Measurements from ENCODE around the gene ADIPOR2. TPM values are rescaled to one million over a fixed set of nuclear protein-coding genes. Genes with fewer than 3 reads are reported as not detected.
"Not testable (repeated sequence)": the region's sequence is repeated elsewhere in the genome, so short reads cannot be mapped to it uniquely, and the experiment has no call there.

The ADIPOR2 gene
- total RNA-seq, 1 donor from 2014 or later = 23.2 TPM

DNA sequence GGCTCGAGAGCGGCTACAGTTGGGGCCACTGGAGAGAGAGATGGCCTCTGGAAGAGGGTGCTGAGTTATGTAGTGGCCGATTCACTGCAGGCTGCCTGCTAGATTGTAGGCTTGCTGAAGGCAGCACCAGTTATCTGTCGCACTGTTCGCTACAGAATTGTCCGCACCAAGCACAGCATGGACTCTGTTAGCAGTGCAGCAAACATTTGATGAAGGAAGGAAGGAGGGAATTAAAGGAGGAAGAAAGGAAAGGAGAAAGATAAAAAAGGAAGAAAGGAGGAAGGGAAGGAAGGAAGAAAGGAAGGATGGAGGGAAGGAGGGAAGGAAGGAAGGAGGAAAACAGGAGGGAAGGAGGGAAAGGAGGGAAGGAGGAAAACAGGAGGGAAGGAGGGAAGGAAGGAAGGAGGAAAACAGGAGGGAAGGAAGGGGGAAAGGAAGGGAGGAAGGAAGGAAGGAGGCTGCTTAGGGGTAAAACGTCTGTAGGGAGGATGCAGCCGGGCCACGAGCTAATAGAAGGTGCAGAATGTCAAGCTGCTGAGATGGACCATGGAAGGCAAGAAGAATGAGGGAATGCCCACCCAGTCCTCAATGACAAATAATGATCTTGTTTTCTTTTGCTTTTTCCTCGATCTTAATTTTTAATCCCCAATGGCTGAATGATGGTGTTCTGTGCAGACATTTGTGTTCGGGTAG, 27.3 kb upstream of the ADIPOR2 start:
- DNase-seq (ENCODE audit: low spot score in 2 of 2) (no peak), FAIRE-seq (no peak)

DNA sequence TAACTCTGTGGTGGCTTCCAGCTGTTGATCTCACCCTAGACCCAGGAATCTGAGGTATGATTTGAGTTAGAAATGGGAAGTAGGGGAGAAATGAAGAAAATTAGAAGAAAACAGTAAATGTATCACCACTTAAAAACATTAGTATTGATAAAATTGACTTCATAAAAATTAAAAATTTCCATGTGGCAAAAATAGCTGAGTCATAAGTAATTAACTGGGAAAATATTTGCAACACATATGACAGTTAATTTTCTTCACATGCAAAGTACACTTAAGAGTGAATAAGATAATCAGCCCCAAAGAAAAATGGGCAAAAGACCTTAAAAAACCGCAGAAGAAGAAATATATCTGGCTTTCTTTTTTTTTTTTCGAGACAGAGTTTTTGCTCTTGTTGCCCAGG, 25.5 kb upstream of the ADIPOR2 start:
- FAIRE-seq (no peak), DNase-seq (ENCODE audit: low spot score in 2 of 2) (no peak)

- DNase-seq (ENCODE audit: low spot score in 2 of 2) (no peak), FAIRE-seq (no peak)
Observed at GRCh38 chr12:1666215-1666614, 24.7 kb upstream of the ADIPOR2 start.

DNA sequence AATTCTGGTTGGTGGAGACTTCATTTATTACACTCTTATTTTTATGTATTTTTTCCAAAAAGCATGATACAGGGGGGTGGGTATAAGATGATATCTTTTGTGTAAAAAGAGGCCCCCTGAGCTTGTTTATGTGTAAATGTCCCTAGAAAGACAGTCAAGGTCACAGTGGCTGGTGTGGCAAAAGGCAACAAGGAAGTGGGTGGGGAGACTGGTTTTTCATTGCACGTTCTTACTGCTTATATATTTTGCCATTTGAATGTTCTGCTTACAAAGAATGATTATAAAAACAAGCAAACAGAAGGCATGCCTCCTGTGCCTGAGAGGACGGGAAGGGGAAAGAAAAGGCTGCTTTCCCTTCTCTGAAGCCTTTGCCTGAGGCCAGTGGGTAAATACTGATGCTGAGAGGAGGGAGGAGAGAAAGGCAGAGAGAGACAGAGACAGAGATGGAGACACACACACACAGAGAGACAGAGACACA, 24.1 kb upstream of the ADIPOR2 start:
- FAIRE-seq (no peak), DNase-seq (ENCODE audit: low spot score in 2 of 2) (no peak)

DNA sequence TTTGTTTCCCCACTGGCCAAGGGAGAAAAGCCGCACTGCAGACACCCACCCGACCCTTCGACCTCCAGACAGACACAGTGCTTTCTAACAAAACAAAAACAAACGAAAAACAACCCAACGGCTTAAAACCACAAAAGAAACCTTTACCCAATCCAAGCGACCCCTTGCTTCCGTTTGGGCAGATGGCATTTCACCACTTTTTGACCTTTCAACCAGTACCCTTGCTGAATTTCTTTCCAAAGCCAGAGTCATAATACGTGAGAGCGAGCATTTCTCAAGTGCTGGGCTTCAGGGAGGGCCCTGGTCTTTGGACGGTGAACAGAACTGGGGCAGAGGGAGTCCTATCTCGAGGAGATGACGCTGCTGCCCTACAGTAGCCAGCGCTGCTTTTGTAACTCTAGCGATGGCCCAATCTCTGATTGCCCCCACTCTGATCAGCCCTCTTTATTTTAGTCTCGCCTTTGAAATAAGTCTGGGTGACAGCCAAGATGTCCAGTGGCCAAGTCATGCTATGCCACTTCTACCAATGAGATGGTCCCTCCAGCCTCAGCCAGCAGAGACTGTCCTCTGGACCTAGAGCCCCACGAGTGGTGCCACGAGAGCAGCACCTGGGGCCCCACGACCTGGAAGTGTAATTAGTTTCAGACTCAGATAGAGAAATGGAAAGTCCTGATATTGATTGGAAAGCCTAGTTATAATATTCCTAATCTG, 21.9 kb upstream of the ADIPOR2 start:
- FAIRE-seq = no peak

GRCh38 chr12:1670358-1671268, 20.3 kb upstream of the ADIPOR2 start:
- no peak for FAIRE-seq
- no peak for DNase-seq (ENCODE audit: low spot score in 2 of 2)

More for the DNA sequence above, 21.9 kb upstream of the ADIPOR2 start:
- DNase-seq (ENCODE audit: low spot score in 2 of 2) = no peak

- DNase-seq (ENCODE audit: low spot score in 2 of 2) (no peak), FAIRE-seq (no peak)
Observed at GRCh38 chr12:1676043-1676442, 14.8 kb upstream of the ADIPOR2 start.

- DNase-seq (ENCODE audit: low spot score in 2 of 2) (no peak), FAIRE-seq (no peak)
Observed at GRCh38 chr12:1680804-1681492, 9.9 kb upstream of the ADIPOR2 start.

DNA sequence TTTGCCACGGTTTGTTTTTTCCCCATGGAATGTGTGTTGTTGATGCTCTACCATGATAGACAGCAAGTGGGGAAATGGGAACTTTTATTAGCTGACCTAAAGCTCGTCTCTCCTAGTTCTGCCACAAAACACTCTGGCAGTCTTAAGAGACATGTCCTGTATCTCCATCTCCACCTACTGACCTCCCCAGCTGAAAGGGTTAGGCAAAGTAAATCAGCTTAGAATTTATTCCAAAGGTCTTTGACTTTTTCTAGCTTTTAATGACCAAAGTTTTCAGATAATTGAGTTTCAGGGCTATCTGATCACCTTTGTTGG, 9.4 kb upstream of the ADIPOR2 start:
- no peak for FAIRE-seq
- DNase-seq (ENCODE audit: low spot score in 2 of 2) = no peak

GRCh38 chr12:1688086-1688710, 2.7 kb upstream of the ADIPOR2 start:
- no peak for DNase-seq (ENCODE audit: low spot score in 2 of 2)
- no peak for FAIRE-seq

DNA sequence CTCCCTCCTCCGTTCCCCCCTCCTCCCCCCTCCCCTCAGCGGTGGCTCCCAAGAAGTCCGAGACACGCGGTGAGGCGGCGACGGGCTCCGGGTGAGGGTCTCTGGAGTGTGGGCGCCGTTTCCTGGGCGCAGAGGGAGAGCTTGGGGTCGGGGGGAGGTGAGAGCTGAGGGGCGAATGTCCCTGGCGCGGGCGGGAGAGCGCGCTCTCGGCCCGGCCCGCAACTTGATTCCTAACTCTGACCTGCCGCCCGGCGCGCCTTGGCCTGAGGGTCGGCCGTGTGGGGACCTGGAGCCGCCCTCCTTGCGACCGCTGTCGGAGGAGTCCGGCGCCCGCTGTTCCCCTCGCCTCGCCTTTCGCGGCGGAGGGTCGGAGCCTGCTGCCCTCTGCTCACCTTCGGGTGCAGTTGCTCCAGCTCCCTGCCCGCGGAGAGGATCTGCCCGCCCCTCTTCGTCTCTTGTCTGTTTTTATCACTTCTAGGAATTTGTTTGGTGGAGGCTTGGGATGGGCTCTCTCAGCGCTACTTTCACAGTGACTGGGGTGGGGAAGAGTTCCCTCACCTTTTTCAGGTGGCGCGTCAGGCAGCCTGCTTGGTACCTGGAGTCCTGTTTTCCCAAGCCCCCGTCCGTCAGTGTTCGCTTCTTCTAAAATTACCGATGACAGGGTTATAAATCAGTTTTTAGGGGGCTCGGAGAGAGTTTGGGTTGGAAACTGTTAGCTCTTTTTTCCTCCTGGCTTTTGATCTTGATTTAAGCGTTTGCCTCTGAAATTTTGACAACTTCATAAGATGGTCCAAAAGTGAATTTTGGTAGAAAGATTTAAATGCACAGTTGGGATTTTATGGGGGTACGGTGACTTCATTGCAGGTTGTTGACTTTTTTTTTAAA, 495 bp downstream of the ADIPOR2 start:
- FAIRE-seq (no peak), DNase-seq (ENCODE audit: low spot score in 2 of 2) (no peak)

GRCh38 chr12:1692226-1692625, 1.4 kb downstream of the ADIPOR2 start:
- FAIRE-seq = no peak

DNA sequence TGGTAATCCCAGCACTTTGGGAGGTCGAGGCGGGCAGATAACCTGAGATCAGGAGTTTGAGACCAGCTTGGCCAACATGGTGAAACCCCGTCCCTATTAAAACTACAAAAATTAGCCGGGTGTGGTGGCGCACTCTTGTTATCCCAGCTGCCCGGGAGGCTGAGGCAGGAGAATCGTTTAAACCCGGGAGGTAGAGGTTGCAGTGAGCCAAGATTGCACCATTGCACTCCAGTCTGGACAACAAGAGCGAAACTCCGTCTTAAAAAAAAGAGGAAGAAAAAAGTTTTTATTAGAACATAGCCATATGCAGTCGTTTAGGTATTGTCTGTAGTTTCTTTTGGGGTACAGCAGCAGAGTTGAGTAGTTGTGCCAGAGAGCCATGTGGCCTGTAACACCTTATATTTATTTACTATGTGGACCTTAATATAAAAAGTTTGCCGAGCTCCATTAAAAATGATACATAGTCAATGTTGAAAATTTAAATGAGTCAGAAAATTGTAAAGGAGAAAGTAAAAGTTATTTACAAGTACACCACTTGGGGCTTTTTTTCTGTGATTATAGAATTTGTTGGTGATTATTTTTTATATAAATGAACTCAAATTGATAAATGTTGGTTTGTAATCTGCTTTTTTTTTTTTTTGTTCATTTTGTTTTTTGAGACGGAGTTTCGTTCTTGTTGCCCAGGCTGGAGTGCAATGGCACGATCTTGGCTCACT, 2.2 kb downstream of the ADIPOR2 start:
- FAIRE-seq = no peak
- no peak for DNase-seq (ENCODE audit: low spot score in 2 of 2)

More at GRCh38 chr12:1692226-1692625, 1.4 kb downstream of the ADIPOR2 start:
- peak in 1 of 2 donors; percentile 26 for DNase-seq (ENCODE audit: low spot score in 2 of 2)

GRCh38 chr12:1695097-1695496, 4.2 kb downstream of the ADIPOR2 start:
- not testable (repeated sequence) for DNase-seq (ENCODE audit: low spot score in 2 of 2); FAIRE-seq

GRCh38 chr12:1695886-1696670, 5.2 kb downstream of the ADIPOR2 start:
- DNase-seq (ENCODE audit: low spot score in 2 of 2) (no peak), FAIRE-seq (no peak)

DNA sequence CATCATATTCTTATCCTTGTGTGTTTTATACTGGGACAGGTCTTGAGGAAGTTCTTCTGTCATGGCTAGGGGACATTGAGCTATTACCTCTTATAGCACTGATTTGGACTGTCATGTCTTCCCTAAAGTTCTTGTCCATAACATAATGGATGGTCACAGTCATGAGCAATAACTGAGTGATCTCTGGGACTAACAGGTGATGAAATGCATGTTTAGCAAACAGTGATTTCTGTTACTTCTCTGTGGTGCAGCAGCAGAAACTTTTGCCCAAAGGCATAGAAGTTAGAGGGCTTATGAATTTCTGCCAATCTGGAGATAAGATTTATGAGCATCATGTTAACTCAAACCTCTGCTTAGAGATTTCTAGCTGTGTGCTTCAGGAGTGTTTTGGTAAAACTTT, 5.9 kb downstream of the ADIPOR2 start:
- FAIRE-seq (no peak), DNase-seq (ENCODE audit: low spot score in 2 of 2) (no peak)

DNA sequence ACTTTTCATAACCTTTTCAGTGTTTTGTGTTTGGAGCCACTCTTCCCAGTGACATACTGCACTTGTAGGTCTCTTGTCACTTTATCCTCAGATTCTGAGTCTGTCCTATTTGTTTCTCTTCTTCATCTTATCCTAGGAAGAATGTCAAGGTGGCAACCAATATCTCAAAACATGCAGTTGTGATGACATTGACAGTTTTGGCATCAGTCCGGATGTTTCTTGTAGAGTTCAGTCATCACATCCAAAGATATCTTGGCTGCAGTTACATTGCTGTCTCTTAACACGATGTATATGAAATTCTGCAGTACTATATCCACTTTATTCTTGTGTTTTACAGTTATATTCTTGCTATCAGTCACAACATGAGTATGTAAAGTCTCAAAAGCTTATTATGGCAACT, 6.4 kb downstream of the ADIPOR2 start:
- no peak for FAIRE-seq
- no peak for DNase-seq (ENCODE audit: low spot score in 2 of 2)

- FAIRE-seq (no peak), DNase-seq (ENCODE audit: low spot score in 2 of 2) (no peak)
Observed at GRCh38 chr12:1698720-1699119, 7.8 kb downstream of the ADIPOR2 start.
